Activated CD8-positive, alpha-beta memory T cell treated with anti-CD3 and anti-CD28 coated beads, Interleukin-2, amount 50 U/mL, for 48 hours (primary cell): ENCODE results near the gene DDAH2.

Source experiments
- DNase-seq: peaks from one replicate; pipeline ENCODE4 v3.0.0-alpha.2; 2020

Gene DDAH2

GRCh38 chr6:31728767-31729514 lies at the start of gene DDAH2:
DDAH2 (minus strand) TSS chr6:31729299; CDS start chr6:31729161, 138 bp downstream.
- DNase-seq = no peak

GRCh38 chr6:31778193-31778592 lies 49.1 kb upstream of the DDAH2 start:
- no peak for DNase-seq

GRCh38 chr6:31777667-31778050 lies 48.6 kb upstream of the DDAH2 start:
- no peak for DNase-seq

GRCh38 chr6:31776989-31777666 lies 48.0 kb upstream of the DDAH2 start, which contains the start of gene VWA7:
VWA7 (minus strand) TSS chr6:31777328; CDS start chr6:31776779, 549 bp downstream.
- DNase-seq = peak; percentile 89

GRCh38 chr6:31776485-31776988 lies 47.4 kb upstream of the DDAH2 start:
- DNase-seq = no peak

- no peak for DNase-seq
Measured at GRCh38 chr6:31775633-31776484, 46.8 kb upstream of the DDAH2 start.

- no peak for DNase-seq
Measured at GRCh38 chr6:31775184-31775583, 46.1 kb upstream of the DDAH2 start.

- DNase-seq = no peak
Measured at GRCh38 chr6:31771992-31772358, 42.9 kb upstream of the DDAH2 start.

- DNase-seq = no peak
Measured at GRCh38 chr6:31770860-31771259, 41.8 kb upstream of the DDAH2 start.

- DNase-seq = peak; percentile 93
Measured at GRCh38 chr6:31769684-31770371, 40.7 kb upstream of the DDAH2 start.

- DNase-seq = no peak
Measured at GRCh38 chr6:31768363-31769257, 39.5 kb upstream of the DDAH2 start.

GRCh38 chr6:31767096-31767645 lies 38.1 kb upstream of the DDAH2 start:
- DNase-seq = no peak

- DNase-seq = no peak
Measured at GRCh38 chr6:31765910-31766794, 37.1 kb upstream of the DDAH2 start.

GRCh38 chr6:31765559-31765909 lies 36.4 kb upstream of the DDAH2 start:
- no peak for DNase-seq

- DNase-seq = no peak
Measured at GRCh38 chr6:31764198-31764597, 35.1 kb upstream of the DDAH2 start.

- DNase-seq = no peak
Measured at GRCh38 chr6:31763619-31763940, 34.5 kb upstream of the DDAH2 start.

- DNase-seq = no peak
Measured at GRCh38 chr6:31762878-31763618, 33.9 kb upstream of the DDAH2 start.

GRCh38 chr6:31762356-31762755 lies 33.3 kb upstream of the DDAH2 start, which contains the start of gene SAPCD1:
SAPCD1 (plus strand) TSS chr6:31762656; CDS start chr6:31763055, 399 bp downstream.
- DNase-seq = no peak

- DNase-seq = no peak
Measured at GRCh38 chr6:31761343-31761742, 32.2 kb upstream of the DDAH2 start.

- no peak for DNase-seq
Measured at GRCh38 chr6:31760790-31761189, 31.7 kb upstream of the DDAH2 start.
